Thyroid gland (tissue), 4 donors: Measurements from ENCODE around the gene PDZRN3.

Experiments
- POLR2A ChIP-seq, 2 donors: fragments of 450-650 bp; IDR thresholded peaks; one replicate each; pipeline ENCODE4 v1.6.1; 2017; ENCODE audit warnings: antibody characterized with exemption in 2 of 2, mild to moderate bottlenecking in 2 of 2, moderate library complexity in 1 of 2
- TF ChIP-seq, protein P1 (sequence below), 6 experiments: fragments of 200-600 bp in 3 of 6; fragments of 450-650 bp in 3 of 6; sonication (generic) in 3 of 6; IDR thresholded peaks; one replicate each; pipeline ENCODE4 v1.5.1; 2016 to 2019; ENCODE audit warnings: antibody characterized with exemption in 6 of 6, mild to moderate bottlenecking in 2 of 6, inconsistent platforms in 1 of 6, moderate library complexity in 1 of 6

DNA sequence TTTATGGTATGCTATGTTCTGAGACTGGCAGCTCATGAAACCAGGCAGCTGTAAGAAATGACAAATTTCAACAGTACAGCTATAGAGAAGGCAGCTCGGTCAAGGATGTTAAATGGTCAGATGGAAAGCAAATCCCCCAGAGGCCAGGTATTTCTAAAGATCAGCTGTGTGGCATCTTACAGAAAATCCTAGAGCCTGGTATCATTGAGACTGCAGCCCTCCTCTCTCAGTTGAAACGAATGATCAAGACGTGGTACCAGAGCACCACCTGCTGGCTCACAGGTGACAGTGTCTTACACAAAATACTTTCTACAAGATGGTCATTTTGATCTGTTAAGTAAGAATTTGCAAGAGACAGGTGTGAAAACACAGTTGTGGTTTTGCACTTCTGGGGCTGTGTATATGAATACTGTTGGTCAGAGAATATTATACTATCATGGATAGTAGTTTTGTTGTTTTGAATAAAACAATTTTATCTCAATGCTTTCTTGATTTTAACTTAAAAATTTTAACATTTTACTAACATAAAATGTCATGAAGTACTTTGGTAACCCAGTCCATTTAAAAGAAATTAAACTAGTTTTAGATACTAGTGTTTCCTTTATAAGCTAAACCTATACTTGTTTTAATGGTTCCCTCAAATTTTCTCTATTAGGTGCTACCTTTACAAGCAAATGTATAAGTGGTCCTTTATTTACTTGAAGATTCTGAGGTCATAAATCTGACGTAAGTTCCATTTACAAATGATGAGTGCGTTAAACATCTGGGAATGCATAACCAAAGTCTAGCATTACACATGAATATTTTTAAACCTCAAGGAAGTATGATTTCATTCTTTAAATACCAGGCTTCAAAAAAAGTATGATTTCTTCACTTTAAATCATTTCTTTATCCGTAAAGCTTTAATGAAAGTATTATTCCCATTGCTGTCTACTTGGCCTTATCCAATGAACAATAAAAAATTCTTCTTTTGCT, 121.8 kb downstream of the PDZRN3 start:
- TF ChIP-seq POLR2A (IDR thresholded peaks at IDR 0.05) = no peak
- TF ChIP-seq, protein P1, sequence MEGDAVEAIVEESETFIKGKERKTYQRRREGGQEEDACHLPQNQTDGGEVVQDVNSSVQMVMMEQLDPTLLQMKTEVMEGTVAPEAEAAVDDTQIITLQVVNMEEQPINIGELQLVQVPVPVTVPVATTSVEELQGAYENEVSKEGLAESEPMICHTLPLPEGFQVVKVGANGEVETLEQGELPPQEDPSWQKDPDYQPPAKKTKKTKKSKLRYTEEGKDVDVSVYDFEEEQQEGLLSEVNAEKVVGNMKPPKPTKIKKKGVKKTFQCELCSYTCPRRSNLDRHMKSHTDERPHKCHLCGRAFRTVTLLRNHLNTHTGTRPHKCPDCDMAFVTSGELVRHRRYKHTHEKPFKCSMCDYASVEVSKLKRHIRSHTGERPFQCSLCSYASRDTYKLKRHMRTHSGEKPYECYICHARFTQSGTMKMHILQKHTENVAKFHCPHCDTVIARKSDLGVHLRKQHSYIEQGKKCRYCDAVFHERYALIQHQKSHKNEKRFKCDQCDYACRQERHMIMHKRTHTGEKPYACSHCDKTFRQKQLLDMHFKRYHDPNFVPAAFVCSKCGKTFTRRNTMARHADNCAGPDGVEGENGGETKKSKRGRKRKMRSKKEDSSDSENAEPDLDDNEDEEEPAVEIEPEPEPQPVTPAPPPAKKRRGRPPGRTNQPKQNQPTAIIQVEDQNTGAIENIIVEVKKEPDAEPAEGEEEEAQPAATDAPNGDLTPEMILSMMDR (IDR thresholded peaks at IDR 0.05) = peak; percentile 69 to 89 (median 84)
